IMR-90 (cell line): ENCODE measurements around the gene GTF2H1. TPM values are rescaled to one million over a fixed set of nuclear protein-coding genes. Genes with fewer than 3 reads are reported as not detected.

Experiments used
- ATAC-seq: fragments of 200-7000 bp; cut with Tn5 transposase; 2 replicates; pipeline ENCODE4 v1.9.1; 2020; ENCODE audit warnings: low read depth, mild to moderate bottlenecking, moderate library complexity
- BruUV-seq: library from RNA; stranded (reverse); fragments of 400-500 nt; replicated peaks from 2 replicates; lab custom pipeline; 2021; lab: Mats Ljungman, UMichigan
- CTCF ChIA-PET: fragments of 300-600 bp; formaldehyde crosslinking; extraction: SDS; loops from one replicate; lab custom pipeline; 2021; ENCODE audit warnings: antibody characterized with exemption; lab: Yijun Ruan, JAX
- POLR2A ChIA-PET: fragments of 300-600 bp; sonication (Branson Sonifier 250); formaldehyde crosslinking; loops from one replicate; lab custom pipeline; 2022; ENCODE audit warnings: antibody characterized with exemption; ENCODE audit not compliant: unreplicated experiment; lab: Charles Lee
- DNase-seq: peaks from one replicate; pipeline ENCODE4 v3.0.0; 2013
- H2AFZ ChIP-seq: replicated peaks from 2 replicates; pipeline ENCODE3; 2013; ENCODE audit warnings: low read length, mild to moderate bottlenecking; ENCODE audit not compliant: poor library complexity
- H2AK5ac ChIP-seq: 2 replicates; pipeline ENCODE4 v1.6.1; 2013; ENCODE audit warnings: low read depth, low read length, inconsistent platforms
- H2AK9ac ChIP-seq: replicated peaks from 2 replicates; pipeline ENCODE3; 2013; ENCODE audit warnings: mild to moderate bottlenecking, low read depth, low read length, moderate library complexity; ENCODE audit not compliant: poor library complexity
- H2BK120ac ChIP-seq: 2 replicates; pipeline ENCODE4 v1.6.1; 2013; ENCODE audit warnings: low read depth, low read length, inconsistent platforms
- H2BK15ac ChIP-seq: 3 replicates; pipeline ENCODE4 v1.6.1; 2013; ENCODE audit warnings: low read depth, low read length, inconsistent platforms
- H2BK20ac ChIP-seq: 2 replicates; pipeline ENCODE4 v1.6.1; 2013; ENCODE audit warnings: low read depth, mild to moderate bottlenecking, inconsistent platforms, low read length, moderate library complexity
- H2BK5ac ChIP-seq: 2 replicates; pipeline ENCODE4 v1.6.1; 2013; ENCODE audit warnings: mild to moderate bottlenecking, low read depth, low read length, inconsistent platforms; ENCODE audit not compliant: poor library complexity, severe bottlenecking
- H3K14ac ChIP-seq: replicated peaks from 2 replicates; pipeline ENCODE4 v1.6.1; 2013; ENCODE audit warnings: low read depth, low read length, inconsistent platforms
- H3K18ac ChIP-seq: 2 replicates; pipeline ENCODE4 v1.6.1; 2013; ENCODE audit warnings: low read depth, low read length, control low read depth
- H3K23ac ChIP-seq: 2 replicates; pipeline ENCODE4 v1.6.1; 2013; ENCODE audit warnings: low read depth, low read length, inconsistent platforms
- H3K27ac ChIP-seq: 2 replicates; pipeline ENCODE4 v1.5.1; 2013; ENCODE audit warnings: mild to moderate bottlenecking, control low read depth, low read length; ENCODE audit not compliant: insufficient read depth
- H3K27me3 ChIP-seq: 2 replicates; pipeline ENCODE4 v1.6.1; 2013; ENCODE audit warnings: low read length; ENCODE audit not compliant: control insufficient read depth, insufficient read depth
- H3K36me3 ChIP-seq: 2 replicates; pipeline ENCODE4 v1.6.1; 2013; ENCODE audit warnings: low read length, mixed read lengths; ENCODE audit not compliant: control insufficient read depth, insufficient read depth
- H3K4ac ChIP-seq: 2 replicates; pipeline ENCODE4 v1.6.1; 2013; ENCODE audit warnings: low read depth, low read length, inconsistent platforms
- H3K4me1 ChIP-seq: 2 replicates; pipeline ENCODE4 v1.6.1; 2013; ENCODE audit warnings: low read length, mixed read lengths; ENCODE audit not compliant: control insufficient read depth, insufficient read depth
- H3K4me2 ChIP-seq: 2 replicates; pipeline ENCODE4 v1.6.1; 2013; ENCODE audit warnings: low read depth, mild to moderate bottlenecking, control low read depth, low read length, moderate library complexity
- H3K4me3 ChIP-seq: 2 replicates; pipeline ENCODE4 v1.5.1; 2013; ENCODE audit warnings: low read depth, mild to moderate bottlenecking, control low read depth, low read length, moderate library complexity; ENCODE audit not compliant: insufficient read depth
- H3K56ac ChIP-seq: 2 replicates; pipeline ENCODE4 v1.6.1; 2013; ENCODE audit warnings: low read length, inconsistent platforms; ENCODE audit not compliant: insufficient read depth; ENCODE audit errors: extremely low read depth
- H3K79me1 ChIP-seq, 2 experiments: 2 replicates each; pipeline ENCODE4 v1.6.1; 2013; ENCODE audit warnings: low read length in 2 of 2, inconsistent platforms in 1 of 2, low read depth in 1 of 2
- H3K9ac ChIP-seq: 2 replicates; pipeline ENCODE4 v1.6.1; 2013; ENCODE audit warnings: low read depth, low read length, control low read depth
- H3K9me1 ChIP-seq: 2 replicates; pipeline ENCODE4 v1.6.1; 2013; ENCODE audit warnings: low read length, inconsistent platforms; ENCODE audit not compliant: insufficient read depth
- H3K9me3 ChIP-seq: 2 replicates; pipeline ENCODE4 v1.6.1; 2013; ENCODE audit warnings: low read length; ENCODE audit not compliant: control insufficient read depth, insufficient read depth
- H4K20me1 ChIP-seq: 2 replicates; pipeline ENCODE4 v1.6.1; 2013; ENCODE audit warnings: low read length, inconsistent platforms; ENCODE audit not compliant: insufficient read depth
- H4K5ac ChIP-seq: 2 replicates; pipeline ENCODE4 v1.6.1; 2013; ENCODE audit warnings: mild to moderate bottlenecking, low read depth, low read length, control low read depth
- H4K8ac ChIP-seq, 2 experiments: 2 replicates each; pipeline ENCODE4 v1.6.1; 2013; ENCODE audit warnings: low read depth in 2 of 2, low read length in 2 of 2, control low read depth in 1 of 2, inconsistent platforms in 1 of 2
- H4K91ac ChIP-seq: 2 replicates; pipeline ENCODE4 v1.6.1; 2013; ENCODE audit warnings: low read depth, low read length, inconsistent platforms; ENCODE audit not compliant: insufficient read depth
- BHLHE40 ChIP-seq: fragments of 150-350 bp; IDR thresholded peaks from 2 replicates; pipeline ENCODE4 v1.6.1; 2016; ENCODE audit warnings: mild to moderate bottlenecking, low read depth, low read length
- CEBPB ChIP-seq: IDR thresholded peaks from 2 replicates; pipeline ENCODE4 v1.6.1; 2012; ENCODE audit warnings: low read depth, low read length, improper control_type of control experiment
- FOS ChIP-seq: fragments of 150-350 bp; IDR thresholded peaks from 2 replicates; pipeline ENCODE4 v1.6.1; 2016; ENCODE audit warnings: low read depth, low read length
- MAZ ChIP-seq: IDR thresholded peaks from 2 replicates; pipeline ENCODE4 v1.6.1; 2012; ENCODE audit warnings: low read depth, mild to moderate bottlenecking, low read length, improper control_type of control experiment, moderate library complexity, borderline replicate concordance
- POLR2A ChIP-seq: IDR thresholded peaks from 2 replicates; pipeline ENCODE4 v1.6.1; 2012; ENCODE audit warnings: mild to moderate bottlenecking, low read depth, low read length
- RFX5 ChIP-seq: IDR thresholded peaks from 2 replicates; pipeline ENCODE4 v1.8.0; 2012; ENCODE audit warnings: low read depth, mild to moderate bottlenecking, low read length, moderate library complexity
- WGBS, 2 experiments: methylation state at CpG; one replicate each; pipeline versions ENCODE4 v1.1.5 to v1.1.7; 2013; ENCODE audit warnings: missing lambda C conversion rate in 2 of 2; ENCODE audit not compliant: insufficient read length in 1 of 2; ENCODE audit errors: extremely low coverage in 2 of 2; 5-methylcytosine and 5-hydroxymethylcytosine counted together
- dilution Hi-C: fragments of 300-500 bp; cut with HindIII; formaldehyde crosslinking; loops from one replicate; pipeline ENCODE4 v1.14.3; 2018; ENCODE audit warnings: low sequenced_read_pairs; ENCODE audit not compliant: unreplicated experiment
- in situ Hi-C: fragments of 300-500 bp; cut with MboI; formaldehyde crosslinking; loops from 3 replicates; pipeline ENCODE4 v1.14.3; 2019; ENCODE audit warnings: low sequenced_read_pairs, inconsistent platforms, mixed read lengths
- intact Hi-C: fragments of 100-400 bp; cut with micrococcal nuclease; formaldehyde crosslinking; loops from 2 replicates; pipeline ENCODE4 v1.10.0; 2022
- polyA plus RNA-seq, 3 experiments: library from polyadenylated mRNA; depleted of rRNA; stranded (reverse); fragments of >200 nt; gene quantifications; 2 replicates each; pipeline ENCODE4 v1.2.3, GENCODE V29; 2012; ENCODE audit warnings: low replicate concordance in 1 of 3
- total RNA-seq: library from RNA; depleted of rRNA; stranded (reverse); fragments of >200 nt; gene quantifications from 2 replicates; pipeline ENCODE4 v1.2.3, GENCODE V29; 2012
- TF ChIP-seq, protein P1 (sequence below): conservative IDR thresholded peaks from 2 replicates; pipeline ENCODE4 v1.5.1; 2012; ENCODE audit warnings: mild to moderate bottlenecking, low read depth, low read length, improper control_type of control experiment

GTF2H1 gene
- total and polyA plus RNA-seq, 2 of the 4 experiments (the other 2 are of a cell fraction), result 25.0 to 67.0 TPM

- Histone ChIP-seq H3K27ac (no peak overlapping the region), H4K20me1 (no peaks in the 10 kb centered on the region), H2AK5ac (no peak overlapping the region), H4K8ac (no peak overlapping the region), H3K9me1 (peaks cover 2% of the 10 kb centered on the region; the same call in 1 of the 2 replicates), H2BK5ac (no peak overlapping the region), H3K56ac (no peak overlapping the region), H3K23ac (no peak overlapping the region), H3K4me1 (no peaks in the 10 kb centered on the region; the same call in 1 of the 2 replicates), H2BK15ac (no peak overlapping the region), H2BK20ac (no peak overlapping the region), H3K36me3 (peaks cover 9% of the 10 kb centered on the region), H3K27me3 (no peaks in the 10 kb centered on the region), H3K4ac (no peak overlapping the region), H3K9me3 (no peaks in the 10 kb centered on the region), H3K4me2 (no peak overlapping the region), H2BK120ac (no peak overlapping the region), H2AK9ac (no peak overlapping the region), H3K18ac (no peak overlapping the region), H3K9ac (no peak overlapping the region), H4K5ac (no peak overlapping the region), H3K14ac (no peak overlapping the region), H3K4me3 (no peak overlapping the region), H3K79me1 (no peaks in the 10 kb centered on the region), H2AFZ (no peak overlapping the region), H4K91ac (no peak overlapping the region)
- in situ Hi-C loops, result no loop called here
- no peak for DNase-seq
- no TSS peak for BruUV-seq
- intact Hi-C loops, result no loop called here
- POLR2A ChIA-PET, result no interaction called here
- no CpG with 5 or more reads among the region's 2 CpGs for WGBS, 2 experiments
- TF ChIP-seq CEBPB (no peak), POLR2A (no peak), RFX5 (no peak), BHLHE40 (no peak), MAZ (no peak), FOS (no peak)
- TF ChIP-seq, protein P1, sequence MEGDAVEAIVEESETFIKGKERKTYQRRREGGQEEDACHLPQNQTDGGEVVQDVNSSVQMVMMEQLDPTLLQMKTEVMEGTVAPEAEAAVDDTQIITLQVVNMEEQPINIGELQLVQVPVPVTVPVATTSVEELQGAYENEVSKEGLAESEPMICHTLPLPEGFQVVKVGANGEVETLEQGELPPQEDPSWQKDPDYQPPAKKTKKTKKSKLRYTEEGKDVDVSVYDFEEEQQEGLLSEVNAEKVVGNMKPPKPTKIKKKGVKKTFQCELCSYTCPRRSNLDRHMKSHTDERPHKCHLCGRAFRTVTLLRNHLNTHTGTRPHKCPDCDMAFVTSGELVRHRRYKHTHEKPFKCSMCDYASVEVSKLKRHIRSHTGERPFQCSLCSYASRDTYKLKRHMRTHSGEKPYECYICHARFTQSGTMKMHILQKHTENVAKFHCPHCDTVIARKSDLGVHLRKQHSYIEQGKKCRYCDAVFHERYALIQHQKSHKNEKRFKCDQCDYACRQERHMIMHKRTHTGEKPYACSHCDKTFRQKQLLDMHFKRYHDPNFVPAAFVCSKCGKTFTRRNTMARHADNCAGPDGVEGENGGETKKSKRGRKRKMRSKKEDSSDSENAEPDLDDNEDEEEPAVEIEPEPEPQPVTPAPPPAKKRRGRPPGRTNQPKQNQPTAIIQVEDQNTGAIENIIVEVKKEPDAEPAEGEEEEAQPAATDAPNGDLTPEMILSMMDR, result no peak
- ATAC-seq, result no peak
- dilution Hi-C loops, result no loop called here
- CTCF ChIA-PET, result no interaction called here
These were observed 48.9 kb downstream of the GTF2H1 start for GRCh38 chr11:18371279-18371678.
